GM23338 (cell line): ENCODE measurements around the gene TMEM179. TPM values are rescaled to one million over a fixed set of nuclear protein-coding genes. Genes with fewer than 3 reads are reported as not detected.

Experiments used
- ATAC-seq: fragments of 200-7000 bp; cut with Tn5 transposase; 3 replicates; pipeline ENCODE4 v1.9.1; 2020
- DNase-seq: peaks from one replicate; pipeline ENCODE4 v3.0.0-alpha.2; 2015; ENCODE audit warnings: low spot score
- H2AFZ ChIP-seq: fragments of 200-600 bp; sonication (generic); 2 replicates; pipeline ENCODE4 v1.8.0; 2016; ENCODE audit warnings: antibody characterized with exemption, mild to moderate bottlenecking, moderate library complexity
- H3F3A ChIP-seq: fragments of 200-600 bp; sonication (generic); replicated peaks from 2 replicates; pipeline ENCODE4 v1.8.0; 2017; ENCODE audit warnings: antibody characterized with exemption, mixed run types, low read depth
- H3K27ac ChIP-seq: fragments of 200-600 bp; sonication (generic); 2 replicates; pipeline ENCODE4 v1.6.1; 2016; ENCODE audit warnings: low read depth
- H3K27me3 ChIP-seq: fragments of 200-600 bp; sonication (generic); 2 replicates; pipeline ENCODE4 v1.8.0; 2016; ENCODE audit warnings: mild to moderate bottlenecking, mixed run types, moderate library complexity; ENCODE audit not compliant: insufficient read depth
- H3K36me3 ChIP-seq: fragments of 200-600 bp; sonication (generic); 2 replicates; pipeline ENCODE4 v1.8.0; 2016; ENCODE audit warnings: mild to moderate bottlenecking; ENCODE audit not compliant: insufficient read depth
- H3K4me1 ChIP-seq: fragments of 200-600 bp; sonication (generic); 2 replicates; pipeline ENCODE4 v1.8.0; 2016; ENCODE audit warnings: mild to moderate bottlenecking, moderate library complexity; ENCODE audit not compliant: insufficient read depth
- H3K4me2 ChIP-seq: fragments of 200-600 bp; sonication (generic); 2 replicates; pipeline ENCODE4 v1.7.1; 2017; ENCODE audit warnings: mixed run types
- H3K4me3 ChIP-seq: fragments of 200-600 bp; sonication (generic); 2 replicates; pipeline ENCODE4 v1.6.1; 2016; ENCODE audit warnings: mixed run types
- H3K79me2 ChIP-seq: fragments of 200-600 bp; sonication (generic); replicated peaks from 2 replicates; pipeline ENCODE4 v1.8.0; 2017; ENCODE audit warnings: mild to moderate bottlenecking; ENCODE audit not compliant: insufficient read depth
- H3K9me2 ChIP-seq: fragments of 200-600 bp; sonication (generic); 2 replicates; pipeline ENCODE4 v1.8.0; 2017; ENCODE audit not compliant: insufficient read depth
- H4K20me1 ChIP-seq: fragments of 200-600 bp; sonication (generic); replicated peaks from 2 replicates; pipeline ENCODE4 v1.8.0; 2017; ENCODE audit warnings: mild to moderate bottlenecking; ENCODE audit not compliant: insufficient read depth
- H3K27ac Mint-ChIP-seq: 2 replicates; pipeline ENCODE4 v1.8.0; 2020; ENCODE audit warnings: inconsistent platforms, mild to moderate bottlenecking, moderate library complexity, mixed read lengths
- H3K27me3 Mint-ChIP-seq: 3 replicates; pipeline ENCODE4 v1.8.0; 2022; ENCODE audit warnings: low read depth, mild to moderate bottlenecking, moderate library complexity, mixed read lengths, inconsistent platforms; ENCODE audit not compliant: insufficient read depth, poor library complexity
- H3K36me3 Mint-ChIP-seq: 3 replicates; pipeline ENCODE4 v1.8.0; 2021; ENCODE audit warnings: low read depth, mild to moderate bottlenecking, inconsistent platforms, moderate library complexity, mixed read lengths
- H3K4me1 Mint-ChIP-seq: 3 replicates; pipeline ENCODE4 v1.8.0; 2020; ENCODE audit warnings: mild to moderate bottlenecking, inconsistent platforms, mixed read lengths
- H3K4me3 Mint-ChIP-seq: 3 replicates; pipeline ENCODE4 v1.8.0; 2021; ENCODE audit warnings: moderate library complexity, mild to moderate bottlenecking, inconsistent platforms, mixed read lengths
- H3K9me3 Mint-ChIP-seq: 3 replicates; pipeline ENCODE4 v1.8.0; 2020; ENCODE audit warnings: moderate library complexity, mild to moderate bottlenecking, inconsistent platforms, mixed read lengths
- CTCF ChIP-seq, 2 experiments: fragments of 200-600 bp in 1 of 2; sonication (generic) in 1 of 2; conservative IDR thresholded peaks; 2 replicates each; pipeline versions ENCODE4 v1.5.1 to v1.6.1; 2016 to 2017; ENCODE audit warnings: antibody characterized with exemption in 2 of 2, low read depth in 2 of 2, mild to moderate bottlenecking in 2 of 2, moderate library complexity in 1 of 2
- ETS1 ChIP-seq: IDR thresholded peaks from 2 replicates; pipeline ENCODE4 v1.6.1; 2016; ENCODE audit warnings: antibody characterized with exemption
- EZH2 ChIP-seq: fragments of 200-600 bp; sonication (generic); IDR thresholded peaks from one replicate; pipeline ENCODE4 v1.8.0; 2017; ENCODE audit warnings: antibody characterized with exemption, mild to moderate bottlenecking, low read depth; ENCODE audit not compliant: unreplicated experiment
- EZH2phosphoT487 ChIP-seq: fragments of 200-600 bp; sonication (generic); IDR thresholded peaks from one replicate; pipeline ENCODE4 v1.8.1; 2018; ENCODE audit warnings: antibody characterized with exemption; ENCODE audit not compliant: unreplicated experiment
- JUNB ChIP-seq: IDR thresholded peaks from one replicate; pipeline ENCODE4 v1.6.1; 2016; ENCODE audit warnings: antibody characterized with exemption; ENCODE audit not compliant: unreplicated experiment
- NANOG ChIP-seq: IDR thresholded peaks from 2 replicates; pipeline ENCODE4 v1.6.1; 2016; ENCODE audit warnings: antibody characterized with exemption, borderline replicate concordance
- POLR2AphosphoS5 ChIP-seq: IDR thresholded peaks from 2 replicates; pipeline ENCODE4 v1.6.1; 2016; ENCODE audit warnings: antibody characterized with exemption, low read depth
- REST ChIP-seq: IDR thresholded peaks from one replicate; pipeline ENCODE4 v1.6.1; 2018; ENCODE audit warnings: antibody characterized with exemption; ENCODE audit not compliant: unreplicated experiment
- STAT1 ChIP-seq: IDR thresholded peaks from one replicate; pipeline ENCODE4 v1.6.1; 2016; ENCODE audit warnings: antibody characterized with exemption; ENCODE audit not compliant: unreplicated experiment
- ZNF114 ChIP-seq: fragments of 250-450 bp; sonication (Bioruptor Pico); IDR thresholded peaks from 2 replicates; pipeline ENCODE4 v1.5.0; 2020; ENCODE audit warnings: mild to moderate bottlenecking, moderate library complexity
- polyA plus RNA-seq: library from polyadenylated mRNA; unstranded; fragments of >200 nt; fragmentation: Nextera tagmentation; extraction: Ambion mirVana; gene quantifications from 2 replicates; pipeline ENCODE4 v1.2.1, GENCODE V29; 2016
- total RNA-seq: library from RNA; depleted of rRNA; stranded (reverse); fragments of >200 nt; shearing (Covaris generic); gene quantifications from 2 replicates; pipeline ENCODE4 v1.2.3, GENCODE V29; 2014

Gene TMEM179
- total and polyA plus RNA-seq, 2 experiments from 2014 or later, result 1.0 to 4.8 TPM

- TF ChIP-seq REST, result no peak
These were observed 35.1 kb downstream of the TMEM179 start (continued) for GRCh38 chr14:104569435-104569834.

GRCh38 chr14:104568620-104569019 is 36.0 kb downstream of the TMEM179 start:
- H3K27ac Mint-ChIP-seq, result no peak overlapping the region
- DNase-seq (no peak), ATAC-seq (no peak)
- no peak overlapping the region for H3K4me3 Mint-ChIP-seq
- no peak overlapping the region for H3K4me3 ChIP-seq
- no peaks in the 10 kb centered on the region for H3K79me2 ChIP-seq
- no peak overlapping the region for H3K4me2 ChIP-seq
- no peaks in the 10 kb centered on the region for H4K20me1 ChIP-seq
- no peaks in the 10 kb centered on the region for H3K9me3 Mint-ChIP-seq
- no peaks in the 10 kb centered on the region for H3K27me3 ChIP-seq
- no peaks in the 10 kb centered on the region for H3K4me1 ChIP-seq
- H3K27me3 Mint-ChIP-seq, result peaks cover 5% of the 10 kb centered on the region
- no peaks in the 10 kb centered on the region for H3K9me2 ChIP-seq
- peaks cover 6% of the 10 kb centered on the region; the same call in 2 of the 3 replicates for H3K4me1 Mint-ChIP-seq
- H3K36me3 Mint-ChIP-seq, result no peaks in the 10 kb centered on the region
- no peaks in the 10 kb centered on the region for H3K36me3 ChIP-seq
- no peak overlapping the region for H3K27ac ChIP-seq
- H3F3A ChIP-seq, result no peaks in the 10 kb centered on the region
- H2AFZ ChIP-seq, result no peak overlapping the region
- TF ChIP-seq JUNB (no peak), EZH2phosphoT487 (no peak), POLR2AphosphoS5 (no peak), ETS1 (no peak), REST (no peak), NANOG (no peak), STAT1 (no peak), ZNF114 (no peak), EZH2 (no peak), CTCF (conservative IDR thresholded peaks at IDR 0.05; ENCODE audit: low read depth in 2 of 2) (no peak)
